GM10248 (cell line): Measurements from ENCODE around the gene GREB1.

Source experiments
- CTCF ChIA-PET: fragments of 300-600 bp; sonication (Branson Sonifier 250); formaldehyde crosslinking; extraction: SDS; loops from one replicate; lab custom pipeline; 2021; ENCODE audit warnings: antibody characterized with exemption; lab: Yijun Ruan, JAX
- POLR2A ChIA-PET: fragments of 350-650 bp; sonication (Branson Sonifier 250); formaldehyde crosslinking; extraction: SDS; loops from one replicate; lab custom pipeline; 2020; ENCODE audit warnings: antibody characterized with exemption; lab: Yijun Ruan, JAX
- DNase-seq: peaks from one replicate; pipeline ENCODE4 v3.0.0; 2012; ENCODE audit errors: extremely low spot score
- CTCF ChIP-seq: IDR thresholded peaks from 2 replicates; pipeline ENCODE4 v1.5.1; 2012; ENCODE audit warnings: mild to moderate bottlenecking, low read depth; ENCODE audit errors: extremely low read depth, missing control alignments, control extremely low read depth

GREB1 gene

GRCh38 chr2:11616097-11616687 is 82.3 kb downstream of the GREB1 start:
- POLR2A ChIA-PET = no interaction called here
- DNase-seq = no peak
- TF ChIP-seq CTCF = no peak
- CTCF ChIA-PET = interaction anchor here (1.8 kb wide), 1 partner anchor 484 kb away, joined by 4 read pairs; a partner anchor contains a TSS

GRCh38 chr2:11616851-11617415 is 83.1 kb downstream of the GREB1 start:
- ChIA-PET CTCF (interaction anchor here (1.8 kb wide), 1 partner anchor 484 kb away, joined by 4 read pairs; a partner anchor contains a TSS), POLR2A (no interaction called here)
- no peak for DNase-seq
- no peak for TF ChIP-seq CTCF

GRCh38 chr2:11617527-11617926 is 83.7 kb downstream of the GREB1 start:
- CTCF ChIA-PET = interaction anchor here (1.2 to 1.8 kb wide), 2 partner anchors 36 to 485 kb away, joined by 3 to 4 read pairs; a partner anchor contains a TSS
- POLR2A ChIA-PET = no interaction called here

GRCh38 chr2:11617984-11618707 is 84.3 kb downstream of the GREB1 start:
- no peak for DNase-seq
- no peak for TF ChIP-seq CTCF
- CTCF ChIA-PET = interaction anchor here (1.2 to 1.8 kb wide), 2 partner anchors 37 to 485 kb away, joined by 3 to 4 read pairs; a partner anchor contains a TSS
- POLR2A ChIA-PET = no interaction called here

More at GRCh38 chr2:11617527-11617926, 83.7 kb downstream of the GREB1 start:
- TF ChIP-seq CTCF = no peak
- DNase-seq = no peak

GRCh38 chr2:11618708-11619062 is 84.8 kb downstream of the GREB1 start:
- ChIA-PET CTCF (interaction anchor here (1.2 kb wide), 1 partner anchor 37 kb away, joined by 3 read pairs; no protein-coding TSS in a partner anchor), POLR2A (no interaction called here)
- TF ChIP-seq CTCF = no peak
- no peak for DNase-seq

- no peak for DNase-seq
- CTCF ChIA-PET = no interaction called here
- TF ChIP-seq CTCF = no peak
- POLR2A ChIA-PET = no interaction called here
Observed at GRCh38 chr2:11621410-11621809, 87.6 kb downstream of the GREB1 start.
